Measurements from ENCODE around the gene MMD2.

The MMD2 gene

DNA sequence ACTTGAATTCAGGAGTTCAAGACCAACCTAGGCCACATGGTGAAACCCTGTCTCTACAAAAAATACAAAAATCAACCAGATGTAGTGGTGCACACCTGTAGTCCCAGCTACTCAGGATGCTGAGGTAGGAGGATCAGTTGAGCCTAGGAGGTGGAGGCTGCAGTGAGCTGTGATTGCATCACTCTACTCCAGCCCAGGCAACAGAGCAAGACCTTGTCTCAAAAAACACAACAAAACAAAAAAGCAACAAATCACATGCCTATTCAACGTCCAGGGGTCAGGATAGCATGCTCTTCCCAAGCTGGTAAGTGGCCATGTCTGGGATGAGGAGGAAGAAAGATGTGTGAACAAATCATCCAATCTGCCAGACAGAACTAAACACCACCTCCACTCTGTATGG is 69.3 kb downstream of the MMD2 start:
- Histone ChIP-seq H4K20me1 (ENCODE audit: insufficient read depth, low read length) (no peaks in the 10 kb centered on the region), H3K4me2 (ENCODE audit: low read length) (no peak overlapping the region), H3K9ac (ENCODE audit: low read length) (no peak overlapping the region), H3K9me2 (ENCODE audit: low read depth, low read length) (no peaks in the 10 kb centered on the region), H3K36me3 (ENCODE audit: insufficient read depth, low read length) (no peaks in the 10 kb centered on the region), H3K9me3 (ENCODE audit: low read length) (no peaks in the 10 kb centered on the region), H3K4me3 (ENCODE audit: low read depth, low read length, poor library complexity, severe bottlenecking) (no peak overlapping the region), H3K79me2 (ENCODE audit: insufficient read depth, low read length) (no peaks in the 10 kb centered on the region), H3K27me3 (ENCODE audit: insufficient read depth, low read length) (0 out of 2 replicates have a peak, but pooled peaks cover 3% of the 10 kb centered on the region), H3F3A (ENCODE audit: insufficient read depth, low read length) (no peaks in the 10 kb centered on the region), H3K27ac (ENCODE audit: low read depth, low read length, poor library complexity, severe bottlenecking) (no peak overlapping the region), H3K4me1 (ENCODE audit: insufficient read depth, low read length, severe bottlenecking) (no peaks in the 10 kb centered on the region), H2AFZ (ENCODE audit: low read length) (no peak overlapping the region)
- TF ChIP-seq EZH2 (IDR thresholded peaks at IDR 0.05; ENCODE audit: borderline replicate concordance, low read length), result no peak
- TF ChIP-seq, protein P1, sequence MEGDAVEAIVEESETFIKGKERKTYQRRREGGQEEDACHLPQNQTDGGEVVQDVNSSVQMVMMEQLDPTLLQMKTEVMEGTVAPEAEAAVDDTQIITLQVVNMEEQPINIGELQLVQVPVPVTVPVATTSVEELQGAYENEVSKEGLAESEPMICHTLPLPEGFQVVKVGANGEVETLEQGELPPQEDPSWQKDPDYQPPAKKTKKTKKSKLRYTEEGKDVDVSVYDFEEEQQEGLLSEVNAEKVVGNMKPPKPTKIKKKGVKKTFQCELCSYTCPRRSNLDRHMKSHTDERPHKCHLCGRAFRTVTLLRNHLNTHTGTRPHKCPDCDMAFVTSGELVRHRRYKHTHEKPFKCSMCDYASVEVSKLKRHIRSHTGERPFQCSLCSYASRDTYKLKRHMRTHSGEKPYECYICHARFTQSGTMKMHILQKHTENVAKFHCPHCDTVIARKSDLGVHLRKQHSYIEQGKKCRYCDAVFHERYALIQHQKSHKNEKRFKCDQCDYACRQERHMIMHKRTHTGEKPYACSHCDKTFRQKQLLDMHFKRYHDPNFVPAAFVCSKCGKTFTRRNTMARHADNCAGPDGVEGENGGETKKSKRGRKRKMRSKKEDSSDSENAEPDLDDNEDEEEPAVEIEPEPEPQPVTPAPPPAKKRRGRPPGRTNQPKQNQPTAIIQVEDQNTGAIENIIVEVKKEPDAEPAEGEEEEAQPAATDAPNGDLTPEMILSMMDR (IDR thresholded peaks at IDR 0.05; ENCODE audit: low read length), result no peak

DNA sequence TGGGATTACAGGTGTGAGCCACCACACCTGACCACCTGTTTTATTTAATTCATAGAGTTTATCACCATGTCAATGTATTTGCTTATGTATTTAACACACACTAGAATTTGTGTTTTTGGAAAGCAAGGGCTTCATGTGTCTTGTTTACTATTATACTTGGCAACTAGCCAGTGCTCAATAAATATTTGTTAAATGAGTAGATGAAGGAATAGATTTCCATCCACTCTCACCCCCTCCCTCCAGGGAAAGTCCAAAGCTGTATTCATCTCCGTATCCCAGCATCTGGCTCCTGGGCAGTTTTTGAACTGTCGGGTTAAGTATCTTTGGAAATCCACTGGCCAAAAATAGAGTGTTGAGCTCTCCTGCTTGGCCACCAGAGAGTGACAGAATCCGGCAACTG is 70.8 kb downstream of the MMD2 start:
- Histone ChIP-seq H2AFZ (ENCODE audit: low read length) (no peak overlapping the region), H3K79me2 (ENCODE audit: insufficient read depth, low read length) (no peaks in the 10 kb centered on the region), H3K27ac (ENCODE audit: low read depth, low read length, poor library complexity, severe bottlenecking) (no peak overlapping the region), H3K4me1 (ENCODE audit: insufficient read depth, low read length, severe bottlenecking) (no peaks in the 10 kb centered on the region), H3K27me3 (ENCODE audit: insufficient read depth, low read length) (no peaks in the 10 kb centered on the region), H3K36me3 (ENCODE audit: insufficient read depth, low read length) (no peaks in the 10 kb centered on the region), H4K20me1 (ENCODE audit: insufficient read depth, low read length) (no peaks in the 10 kb centered on the region), H3K9ac (ENCODE audit: low read length) (no peak overlapping the region), H3F3A (ENCODE audit: insufficient read depth, low read length) (no peaks in the 10 kb centered on the region), H3K9me3 (ENCODE audit: low read length) (no peaks in the 10 kb centered on the region), H3K4me3 (ENCODE audit: low read depth, low read length, poor library complexity, severe bottlenecking) (no peak overlapping the region), H3K9me2 (ENCODE audit: low read depth, low read length) (no peaks in the 10 kb centered on the region), H3K4me2 (ENCODE audit: low read length) (no peak overlapping the region)
- TF ChIP-seq, protein P1 (IDR thresholded peaks at IDR 0.05; ENCODE audit: low read length), result no peak
- no peak for TF ChIP-seq EZH2 (IDR thresholded peaks at IDR 0.05; ENCODE audit: borderline replicate concordance, low read length)

DNA sequence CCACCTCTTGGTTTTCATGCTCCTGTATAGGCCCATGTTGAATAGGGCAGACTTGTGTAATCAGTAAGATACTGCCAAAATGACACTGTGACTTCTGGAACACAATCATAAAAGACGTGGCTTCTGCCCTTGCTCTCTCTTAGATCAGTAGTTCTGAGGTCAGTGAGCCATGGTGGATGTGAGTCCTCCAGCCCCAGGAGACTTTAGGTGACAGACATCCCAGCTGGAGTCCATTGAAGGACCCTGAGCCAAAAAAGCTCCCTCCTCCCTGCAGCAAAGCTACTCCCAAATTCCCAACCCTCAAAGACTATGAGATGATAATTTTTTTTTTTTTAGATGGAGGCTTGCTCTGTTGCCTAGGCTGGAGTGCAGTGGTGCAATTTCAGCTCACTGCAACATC is 72.3 kb downstream of the MMD2 start:
- Histone ChIP-seq H3K36me3 (ENCODE audit: insufficient read depth, low read length) (no peaks in the 10 kb centered on the region), H3K4me3 (ENCODE audit: low read depth, low read length, poor library complexity, severe bottlenecking) (no peak overlapping the region)

More for the DNA sequence above, 72.3 kb downstream of the MMD2 start:
- H3K27me3 ChIP-seq (ENCODE audit: insufficient read depth, low read length), result no peaks in the 10 kb centered on the region
- no peak for TF ChIP-seq EZH2 (IDR thresholded peaks at IDR 0.05; ENCODE audit: borderline replicate concordance, low read length)
- TF ChIP-seq, protein P1 (IDR thresholded peaks at IDR 0.05; ENCODE audit: low read length), result no peak
- H3K27ac ChIP-seq (ENCODE audit: low read depth, low read length, poor library complexity, severe bottlenecking), result no peak overlapping the region
- H3K9me2 ChIP-seq (ENCODE audit: low read depth, low read length), result no peaks in the 10 kb centered on the region
- no peaks in the 10 kb centered on the region for H3K9me3 ChIP-seq (ENCODE audit: low read length)
- no peak overlapping the region for H3K4me2 ChIP-seq (ENCODE audit: low read length)
- H2AFZ ChIP-seq (ENCODE audit: low read length), result no peak overlapping the region
- no peaks in the 10 kb centered on the region for H3F3A ChIP-seq (ENCODE audit: insufficient read depth, low read length)
- H3K79me2 ChIP-seq (ENCODE audit: insufficient read depth, low read length), result no peaks in the 10 kb centered on the region
- no peaks in the 10 kb centered on the region for H4K20me1 ChIP-seq (ENCODE audit: insufficient read depth, low read length)
- H3K4me1 ChIP-seq (ENCODE audit: insufficient read depth, low read length, severe bottlenecking), result no peaks in the 10 kb centered on the region
- H3K9ac ChIP-seq (ENCODE audit: low read length), result no peak overlapping the region
